Measurements from ENCODE around the gene CFAP45. TPM values are rescaled to one million over a fixed set of nuclear protein-coding genes. Genes with fewer than 3 reads are reported as not detected.

Gene CFAP45
- total RNA-seq, 1 experiment from 2014 or later: 9.3 TPM

DNA sequence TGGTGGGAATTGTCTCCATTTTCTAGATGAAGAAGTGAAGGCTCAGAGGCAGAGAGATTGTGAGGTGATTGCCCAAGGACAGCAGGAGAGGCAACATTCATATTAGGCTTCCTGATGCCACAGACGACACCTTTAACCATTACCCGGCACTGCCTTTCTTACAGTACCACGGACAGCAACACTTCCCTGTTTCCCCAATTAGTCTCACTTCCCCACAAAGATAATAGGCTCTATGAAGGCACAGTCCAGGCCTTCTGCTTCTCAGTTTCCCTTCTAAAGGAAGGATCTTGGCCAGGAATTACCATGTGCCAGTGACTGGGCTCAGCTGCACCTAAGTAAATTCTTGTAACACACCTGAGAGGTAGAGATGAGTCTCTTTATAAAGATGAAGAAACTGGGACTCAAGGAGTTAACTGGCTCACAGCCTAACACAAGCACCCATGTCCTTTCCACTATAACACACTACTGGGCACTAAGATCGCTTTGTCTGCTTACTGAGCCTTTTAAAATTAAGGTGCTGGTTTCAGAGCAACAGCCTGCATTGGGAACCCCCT, 35.8 kb upstream of the CFAP45 start:
- Histone ChIP-seq H3K4me2 (0 out of 2 replicates have a peak overlapping the region, but pooled peaks have one; percentile 20), H3K36me3 (ENCODE audit: low read depth) (0 out of 2 replicates have a peak, but pooled peaks cover 4% of the 10 kb centered on the region), H3K4me3 (no peak overlapping the region), H2AFZ (no peak overlapping the region), H3K27ac (no peak overlapping the region), H3F3A (ENCODE audit: insufficient read depth, low read depth) (peaks cover 16% of the 10 kb centered on the region; the same call in 1 of the 2 replicates), H3K9me2 (ENCODE audit: insufficient read depth) (no peaks in the 10 kb centered on the region), H3K27me3 (ENCODE audit: insufficient read depth, low read depth) (no peaks in the 10 kb centered on the region), H4K20me1 (ENCODE audit: insufficient read depth) (no peaks in the 10 kb centered on the region), H3K9me3 (ENCODE audit: insufficient read depth, low read depth) (no peaks in the 10 kb centered on the region), H3K79me2 (ENCODE audit: low read depth) (no peaks in the 10 kb centered on the region), H3K4me1 (replicated peaks; ENCODE audit: insufficient read depth) (peaks cover 35% of the 10 kb centered on the region)
- POLR2A ChIA-PET (ENCODE audit: unreplicated experiment): no interaction called here
- BruUV-seq (replicated peaks): no TSS peak
- no peak for DNase-seq
- CTCF ChIA-PET: interaction anchor here (0.8 to 1.9 kb wide), 2 partner anchors 71 to 72 kb away, joined by 3 to 9 read pairs; no protein-coding TSS in a partner anchor
- TF ChIP-seq, protein P1, sequence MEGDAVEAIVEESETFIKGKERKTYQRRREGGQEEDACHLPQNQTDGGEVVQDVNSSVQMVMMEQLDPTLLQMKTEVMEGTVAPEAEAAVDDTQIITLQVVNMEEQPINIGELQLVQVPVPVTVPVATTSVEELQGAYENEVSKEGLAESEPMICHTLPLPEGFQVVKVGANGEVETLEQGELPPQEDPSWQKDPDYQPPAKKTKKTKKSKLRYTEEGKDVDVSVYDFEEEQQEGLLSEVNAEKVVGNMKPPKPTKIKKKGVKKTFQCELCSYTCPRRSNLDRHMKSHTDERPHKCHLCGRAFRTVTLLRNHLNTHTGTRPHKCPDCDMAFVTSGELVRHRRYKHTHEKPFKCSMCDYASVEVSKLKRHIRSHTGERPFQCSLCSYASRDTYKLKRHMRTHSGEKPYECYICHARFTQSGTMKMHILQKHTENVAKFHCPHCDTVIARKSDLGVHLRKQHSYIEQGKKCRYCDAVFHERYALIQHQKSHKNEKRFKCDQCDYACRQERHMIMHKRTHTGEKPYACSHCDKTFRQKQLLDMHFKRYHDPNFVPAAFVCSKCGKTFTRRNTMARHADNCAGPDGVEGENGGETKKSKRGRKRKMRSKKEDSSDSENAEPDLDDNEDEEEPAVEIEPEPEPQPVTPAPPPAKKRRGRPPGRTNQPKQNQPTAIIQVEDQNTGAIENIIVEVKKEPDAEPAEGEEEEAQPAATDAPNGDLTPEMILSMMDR (conservative IDR thresholded peaks at IDR 0.05): no peak
- no peak for TF ChIP-seq EZH2 (IDR thresholded peaks at IDR 0.05; ENCODE audit: low read depth)
- intact Hi-C loops (cut with micrococcal nuclease; ENCODE audit: unreplicated experiment): loop anchor here (1.0 to 2.0 kb wide), 4 partner anchors 43 to 143 kb away; no protein-coding TSS in a partner anchor

DNA sequence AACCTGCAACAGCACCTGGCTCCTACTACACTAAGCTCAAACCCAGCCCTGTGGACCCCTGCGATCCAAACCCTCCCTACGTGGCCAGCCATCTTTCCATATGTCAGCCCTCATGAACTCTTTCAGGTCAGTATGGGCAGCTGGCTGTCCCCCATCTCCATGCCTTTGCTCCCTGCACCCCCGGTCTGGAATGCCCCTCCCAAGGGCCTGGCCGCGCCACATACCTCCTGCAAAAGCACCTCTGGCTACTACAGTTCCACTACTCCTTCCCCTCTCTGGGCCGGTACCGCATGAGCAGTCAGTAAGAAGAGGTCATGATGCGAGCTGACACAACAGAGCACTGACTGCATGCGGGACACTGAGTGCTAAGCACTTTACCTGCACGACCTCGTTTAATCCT, 35.3 kb upstream of the CFAP45 start:
- H3K9me2 ChIP-seq (ENCODE audit: insufficient read depth): no peaks in the 10 kb centered on the region
- H3K4me2 ChIP-seq: no peak overlapping the region
- H3K36me3 ChIP-seq (ENCODE audit: low read depth): 0 out of 2 replicates have a peak, but pooled peaks cover 4% of the 10 kb centered on the region
- no peaks in the 10 kb centered on the region for H3K27me3 ChIP-seq (ENCODE audit: insufficient read depth, low read depth)
- H2AFZ ChIP-seq: no peak overlapping the region
- no peaks in the 10 kb centered on the region for H3K9me3 ChIP-seq (ENCODE audit: insufficient read depth, low read depth)
- DNase-seq: no peak
- no peaks in the 10 kb centered on the region for H3K79me2 ChIP-seq (ENCODE audit: low read depth)
- BruUV-seq (replicated peaks): no TSS peak
- H4K20me1 ChIP-seq (ENCODE audit: insufficient read depth): no peaks in the 10 kb centered on the region
- no peak overlapping the region for H3K4me3 ChIP-seq
- H3F3A ChIP-seq (ENCODE audit: insufficient read depth, low read depth): peaks cover 16% of the 10 kb centered on the region; the same call in 1 of the 2 replicates
- ChIA-PET POLR2A (ENCODE audit: unreplicated experiment) (no interaction called here), CTCF (no interaction called here)
- H3K27ac ChIP-seq: no peak overlapping the region
- H3K4me1 ChIP-seq (replicated peaks; ENCODE audit: insufficient read depth): peaks cover 35% of the 10 kb centered on the region
- intact Hi-C loops (cut with micrococcal nuclease; ENCODE audit: unreplicated experiment): no loop called here
- TF ChIP-seq EZH2 (IDR thresholded peaks at IDR 0.05; ENCODE audit: low read depth): no peak
- TF ChIP-seq, protein P1 (conservative IDR thresholded peaks at IDR 0.05): no peak

DNA sequence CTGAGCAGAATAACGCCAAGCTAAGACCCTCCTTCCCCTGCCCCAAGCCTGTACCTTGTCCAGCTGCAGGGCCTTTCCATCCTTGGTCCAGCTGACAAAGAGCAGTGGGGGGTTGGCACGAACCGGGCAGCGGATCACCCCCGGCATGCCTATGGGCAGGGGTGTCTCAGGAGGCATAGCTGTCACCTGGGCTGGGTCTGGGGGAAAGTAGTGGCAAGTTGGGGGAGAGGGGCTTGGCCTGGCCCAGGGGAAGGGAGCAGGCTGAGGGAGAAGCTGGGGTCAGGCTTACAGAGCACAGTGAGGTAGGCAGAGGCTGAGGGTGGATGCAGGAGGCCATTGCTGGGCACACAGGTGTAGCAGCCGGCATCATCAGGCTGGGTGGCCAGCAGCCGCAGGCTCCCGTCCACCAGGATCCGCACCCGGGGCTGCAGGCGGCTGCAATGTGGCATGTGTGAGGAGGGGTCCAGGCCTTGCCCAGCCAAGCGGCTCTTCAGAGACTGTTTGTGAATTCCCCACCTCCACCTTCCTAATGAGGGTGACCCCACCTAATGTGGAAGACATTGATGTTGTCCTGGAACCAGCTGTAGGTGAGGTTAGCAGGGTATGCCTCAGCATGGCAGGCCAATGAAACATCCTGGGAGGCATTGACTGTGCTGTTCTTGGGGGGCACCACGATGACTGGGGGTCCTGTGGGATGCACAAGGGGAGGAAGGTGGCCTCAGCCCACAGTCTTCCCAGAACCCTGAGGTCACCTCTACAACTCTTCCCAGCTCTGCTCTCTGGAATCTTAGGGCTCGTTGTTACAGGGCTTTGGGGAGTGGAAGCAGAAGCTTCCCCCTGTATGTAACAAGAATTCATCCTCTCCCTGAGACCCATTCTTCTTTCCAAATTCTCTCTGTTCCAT, 34.4 kb upstream of the CFAP45 start:
- Histone ChIP-seq H3K4me1 (replicated peaks; ENCODE audit: insufficient read depth) (peaks cover 35% of the 10 kb centered on the region), H4K20me1 (ENCODE audit: insufficient read depth) (no peaks in the 10 kb centered on the region), H3K9me3 (ENCODE audit: insufficient read depth, low read depth) (no peaks in the 10 kb centered on the region), H3K27ac (no peak overlapping the region), H3K4me3 (no peak overlapping the region), H2AFZ (no peak overlapping the region), H3K27me3 (ENCODE audit: insufficient read depth, low read depth) (no peaks in the 10 kb centered on the region), H3K36me3 (ENCODE audit: low read depth) (no peaks in the 10 kb centered on the region), H3K4me2 (no peak overlapping the region), H3F3A (ENCODE audit: insufficient read depth, low read depth) (peaks cover 16% of the 10 kb centered on the region; the same call in 1 of the 2 replicates), H3K9me2 (ENCODE audit: insufficient read depth) (no peaks in the 10 kb centered on the region), H3K79me2 (ENCODE audit: low read depth) (no peaks in the 10 kb centered on the region)
- intact Hi-C loops (cut with micrococcal nuclease; ENCODE audit: unreplicated experiment): no loop called here
- CTCF ChIA-PET: interaction anchor here (0.6 to 1.9 kb wide), 4 partner anchors 34 to 86 kb away, joined by 3 to 7 read pairs (median 4); no protein-coding TSS in a partner anchor
- BruUV-seq (replicated peaks): no TSS peak
- POLR2A ChIA-PET (ENCODE audit: unreplicated experiment): no interaction called here
- no peak for DNase-seq
- TF ChIP-seq, protein P1 (conservative IDR thresholded peaks at IDR 0.05): no peak
- no peak for TF ChIP-seq EZH2 (IDR thresholded peaks at IDR 0.05; ENCODE audit: low read depth)
